ENCODE measurements around the gene TSR1.

The TSR1 gene

DNA sequence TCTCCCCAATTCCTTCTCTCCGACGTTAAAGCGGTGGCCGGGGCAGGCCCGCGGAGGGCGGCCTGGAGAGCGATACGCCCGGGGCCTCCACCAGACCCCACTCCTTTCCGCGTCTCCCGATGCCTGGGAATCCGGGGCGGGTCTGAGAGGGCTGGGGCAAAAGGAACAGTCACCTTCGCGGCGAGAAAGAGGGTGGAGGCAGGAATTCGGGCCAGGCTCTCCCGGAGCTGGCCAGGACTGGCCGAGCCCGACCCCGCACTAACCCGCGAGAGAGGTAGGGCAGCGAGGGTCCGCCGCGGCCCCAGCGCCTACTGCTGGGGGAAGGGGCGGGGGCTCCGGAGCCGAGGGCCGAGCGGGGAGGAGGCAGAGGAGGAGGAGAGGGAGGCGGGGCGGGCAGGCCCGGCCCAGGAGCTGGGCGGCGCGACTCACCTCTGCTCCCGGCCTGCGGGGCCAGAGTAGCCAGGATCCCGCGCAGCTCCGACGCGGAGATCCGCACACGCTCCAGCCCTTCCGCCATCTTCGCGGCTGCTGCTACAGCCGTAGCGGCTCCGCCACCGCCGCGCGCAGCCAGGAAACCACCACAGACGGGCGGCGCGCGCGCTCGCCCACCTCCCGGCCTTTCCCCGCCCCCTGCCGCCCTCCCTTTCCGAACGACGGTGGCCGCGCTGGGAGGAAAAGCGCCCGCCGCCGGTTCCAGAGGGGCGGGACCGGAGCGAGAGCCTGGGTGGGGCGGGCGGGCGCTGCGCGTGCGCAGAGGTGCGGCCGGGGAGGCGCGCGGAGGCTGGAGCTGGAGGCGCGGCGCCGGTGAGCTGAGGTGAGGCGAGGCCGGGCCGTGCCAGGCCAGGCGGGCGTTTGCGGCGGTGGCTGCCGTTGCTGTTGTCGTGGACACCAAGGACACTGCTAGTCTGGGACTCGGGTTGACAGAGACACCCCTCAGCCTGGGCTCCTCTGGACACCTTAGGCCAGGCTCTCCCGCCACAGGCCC is 32.8 kb downstream of the TSR1 start, which contains the start of the genes SMG6 and SRR:
Gene SMG6, minus strand, starts transcription at position 582 of the 985 bp plus-strand sequence. Its CDS starts 65 bp downstream, at position 517.
Gene SRR, plus strand, starts transcription at position 747 of the 985 bp plus-strand sequence. CDS start 11,611 bp downstream, outside the sequence.
- H3K27ac ChIP-seq (ENCODE audit: low read depth, low read length) = peak within 1 kb of the TSS; percentile 62
- no peaks in the 10 kb centered on the region for H3K27me3 ChIP-seq (ENCODE audit: low read length)
- peak within 1 kb of the TSS; percentile 82 for H3K4me2 ChIP-seq (ENCODE audit: low read depth, low read length, poor library complexity, severe bottlenecking)
- TF ChIP-seq, protein P1, sequence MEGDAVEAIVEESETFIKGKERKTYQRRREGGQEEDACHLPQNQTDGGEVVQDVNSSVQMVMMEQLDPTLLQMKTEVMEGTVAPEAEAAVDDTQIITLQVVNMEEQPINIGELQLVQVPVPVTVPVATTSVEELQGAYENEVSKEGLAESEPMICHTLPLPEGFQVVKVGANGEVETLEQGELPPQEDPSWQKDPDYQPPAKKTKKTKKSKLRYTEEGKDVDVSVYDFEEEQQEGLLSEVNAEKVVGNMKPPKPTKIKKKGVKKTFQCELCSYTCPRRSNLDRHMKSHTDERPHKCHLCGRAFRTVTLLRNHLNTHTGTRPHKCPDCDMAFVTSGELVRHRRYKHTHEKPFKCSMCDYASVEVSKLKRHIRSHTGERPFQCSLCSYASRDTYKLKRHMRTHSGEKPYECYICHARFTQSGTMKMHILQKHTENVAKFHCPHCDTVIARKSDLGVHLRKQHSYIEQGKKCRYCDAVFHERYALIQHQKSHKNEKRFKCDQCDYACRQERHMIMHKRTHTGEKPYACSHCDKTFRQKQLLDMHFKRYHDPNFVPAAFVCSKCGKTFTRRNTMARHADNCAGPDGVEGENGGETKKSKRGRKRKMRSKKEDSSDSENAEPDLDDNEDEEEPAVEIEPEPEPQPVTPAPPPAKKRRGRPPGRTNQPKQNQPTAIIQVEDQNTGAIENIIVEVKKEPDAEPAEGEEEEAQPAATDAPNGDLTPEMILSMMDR (IDR thresholded peaks at IDR 0.05; ENCODE audit: insufficient read depth, low read length, poor library complexity, severe bottlenecking) = no peak
- no peak for TF ChIP-seq EZH2phosphoT487 (conservative IDR thresholded peaks at IDR 0.05; ENCODE audit: low read length)
- H3K4me3 ChIP-seq (ENCODE audit: insufficient read depth, low read length, poor library complexity, severe bottlenecking) = peak within 1 kb of the TSS; percentile 92
- no peaks in the 10 kb centered on the region for H3K36me3 ChIP-seq (ENCODE audit: low read length)
- H3K9me2 ChIP-seq (replicated peaks; ENCODE audit: insufficient read depth, low read length) = no peaks in the 10 kb centered on the region
- peak within 1 kb of the TSS; percentile 72 for H2AFZ ChIP-seq (ENCODE audit: low read depth, low read length, severe bottlenecking)
- peaks cover 4% of the 10 kb centered on the region; the same call in 1 of the 2 replicates for H3F3A ChIP-seq (ENCODE audit: insufficient read depth)
- H3K9me3 ChIP-seq (ENCODE audit: insufficient read depth, low read length) = no peaks in the 10 kb centered on the region
- peak within 1 kb of the TSS; percentile 90 for H3K9ac ChIP-seq (ENCODE audit: low read length)
- peaks cover 33% of the 10 kb centered on the region for H3K79me2 ChIP-seq (ENCODE audit: insufficient read depth, low read length)
- H4K20me1 ChIP-seq (ENCODE audit: low read depth, low read length) = no peaks in the 10 kb centered on the region

DNA sequence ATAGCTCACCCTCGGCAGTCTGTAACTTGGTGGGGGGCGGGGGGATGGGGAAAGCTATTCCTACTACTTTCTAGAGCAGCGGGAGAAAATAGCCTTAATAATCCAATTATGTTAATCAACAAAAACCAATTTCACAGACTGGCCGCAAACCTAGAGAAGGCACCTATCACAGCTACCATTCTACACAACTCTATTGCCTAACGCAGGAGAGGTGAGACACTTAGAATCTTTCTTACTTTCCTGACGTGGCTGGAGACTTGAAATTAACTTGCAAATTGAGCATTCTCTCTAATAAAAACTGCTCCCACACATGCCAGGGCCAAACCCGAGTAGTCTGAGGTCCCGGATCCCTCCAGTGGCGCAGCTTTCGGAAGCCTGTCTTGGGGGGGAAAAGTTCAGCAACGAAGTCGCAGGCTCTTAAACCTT is 33.5 kb downstream of the TSR1 start:
- peaks cover 33% of the 10 kb centered on the region for H3K79me2 ChIP-seq (ENCODE audit: insufficient read depth, low read length)

DNA sequence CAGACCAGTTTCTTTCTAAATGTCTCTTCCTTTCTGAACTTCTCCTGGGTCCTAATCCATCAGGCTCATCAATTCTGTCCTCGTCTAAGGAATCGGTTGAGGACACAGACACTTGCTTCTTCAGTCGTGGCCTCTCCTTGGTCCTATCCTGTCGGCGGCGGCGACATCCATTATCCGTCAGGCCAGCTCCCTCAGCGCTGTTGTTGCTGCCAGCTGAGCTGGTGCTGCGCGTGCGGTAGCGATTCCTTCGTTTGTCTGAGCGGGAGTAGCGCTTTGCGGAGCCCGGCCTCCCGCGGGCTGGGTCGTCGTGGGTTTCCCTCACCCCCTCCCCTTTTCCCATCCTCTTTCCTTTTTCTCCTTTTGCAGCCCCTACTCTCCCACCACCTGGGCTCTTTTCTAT is 36.5 kb downstream of the TSR1 start:
- Histone ChIP-seq H2AFZ (ENCODE audit: low read depth, low read length, severe bottlenecking) (no peak overlapping the region), H3K4me2 (ENCODE audit: low read depth, low read length, poor library complexity, severe bottlenecking) (no peak overlapping the region), H4K20me1 (ENCODE audit: low read depth, low read length) (no peaks in the 10 kb centered on the region), H3K9me2 (replicated peaks; ENCODE audit: insufficient read depth, low read length) (no peaks in the 10 kb centered on the region), H3K9ac (ENCODE audit: low read length) (no peak overlapping the region), H3K27ac (ENCODE audit: low read depth, low read length) (no peak overlapping the region), H3K36me3 (ENCODE audit: low read length) (no peaks in the 10 kb centered on the region), H3F3A (ENCODE audit: insufficient read depth) (peaks cover 2% of the 10 kb centered on the region; the same call in 1 of the 2 replicates), H3K27me3 (ENCODE audit: low read length) (no peaks in the 10 kb centered on the region), H3K79me2 (ENCODE audit: insufficient read depth, low read length) (peaks cover 33% of the 10 kb centered on the region), H3K4me3 (ENCODE audit: insufficient read depth, low read length, poor library complexity, severe bottlenecking) (no peak overlapping the region), H3K9me3 (ENCODE audit: insufficient read depth, low read length) (no peaks in the 10 kb centered on the region)
- TF ChIP-seq EZH2phosphoT487 (conservative IDR thresholded peaks at IDR 0.05; ENCODE audit: low read length) = no peak
- TF ChIP-seq, protein P1 (IDR thresholded peaks at IDR 0.05; ENCODE audit: insufficient read depth, low read length, poor library complexity, severe bottlenecking) = no peak

More for the DNA sequence above, 33.5 kb downstream of the TSR1 start:
- peaks cover 4% of the 10 kb centered on the region; the same call in 1 of the 2 replicates for H3F3A ChIP-seq (ENCODE audit: insufficient read depth)
- no peaks in the 10 kb centered on the region for H3K36me3 ChIP-seq (ENCODE audit: low read length)
- H2AFZ ChIP-seq (ENCODE audit: low read depth, low read length, severe bottlenecking) = peak overlapping the region; percentile 67
- no peaks in the 10 kb centered on the region for H3K27me3 ChIP-seq (ENCODE audit: low read length)
- H3K9me2 ChIP-seq (replicated peaks; ENCODE audit: insufficient read depth, low read length) = no peaks in the 10 kb centered on the region
- H3K4me2 ChIP-seq (ENCODE audit: low read depth, low read length, poor library complexity, severe bottlenecking) = peak overlapping the region; percentile 75
- TF ChIP-seq EZH2phosphoT487 (conservative IDR thresholded peaks at IDR 0.05; ENCODE audit: low read length) = no peak
- TF ChIP-seq, protein P1 (IDR thresholded peaks at IDR 0.05; ENCODE audit: insufficient read depth, low read length, poor library complexity, severe bottlenecking) = no peak
- H3K27ac ChIP-seq (ENCODE audit: low read depth, low read length) = peak overlapping the region; percentile 56; the same call in 1 of the 2 replicates
- no peaks in the 10 kb centered on the region for H4K20me1 ChIP-seq (ENCODE audit: low read depth, low read length)
- peak overlapping the region; percentile 92 for H3K4me3 ChIP-seq (ENCODE audit: insufficient read depth, low read length, poor library complexity, severe bottlenecking)
- H3K9me3 ChIP-seq (ENCODE audit: insufficient read depth, low read length) = no peaks in the 10 kb centered on the region
- H3K9ac ChIP-seq (ENCODE audit: low read length) = peak overlapping the region; percentile 90

Data from SU-DHL-6 (cell line).